GM18502 (cell line): ENCODE results near the gene ANKRD27.
"Not testable (repeated sequence)": the region's sequence is repeated elsewhere in the genome, so short reads cannot be mapped to it uniquely, and the experiment has no call there.

Experiments
- ATAC-seq: cut with Tn5 transposase; IDR thresholded peaks from one replicate; pipeline ENCODE4 v1.9.1; 2021; ENCODE audit warnings: mild to moderate bottlenecking; ENCODE audit not compliant: unreplicated experiment, poor library complexity

Gene ANKRD27

DNA sequence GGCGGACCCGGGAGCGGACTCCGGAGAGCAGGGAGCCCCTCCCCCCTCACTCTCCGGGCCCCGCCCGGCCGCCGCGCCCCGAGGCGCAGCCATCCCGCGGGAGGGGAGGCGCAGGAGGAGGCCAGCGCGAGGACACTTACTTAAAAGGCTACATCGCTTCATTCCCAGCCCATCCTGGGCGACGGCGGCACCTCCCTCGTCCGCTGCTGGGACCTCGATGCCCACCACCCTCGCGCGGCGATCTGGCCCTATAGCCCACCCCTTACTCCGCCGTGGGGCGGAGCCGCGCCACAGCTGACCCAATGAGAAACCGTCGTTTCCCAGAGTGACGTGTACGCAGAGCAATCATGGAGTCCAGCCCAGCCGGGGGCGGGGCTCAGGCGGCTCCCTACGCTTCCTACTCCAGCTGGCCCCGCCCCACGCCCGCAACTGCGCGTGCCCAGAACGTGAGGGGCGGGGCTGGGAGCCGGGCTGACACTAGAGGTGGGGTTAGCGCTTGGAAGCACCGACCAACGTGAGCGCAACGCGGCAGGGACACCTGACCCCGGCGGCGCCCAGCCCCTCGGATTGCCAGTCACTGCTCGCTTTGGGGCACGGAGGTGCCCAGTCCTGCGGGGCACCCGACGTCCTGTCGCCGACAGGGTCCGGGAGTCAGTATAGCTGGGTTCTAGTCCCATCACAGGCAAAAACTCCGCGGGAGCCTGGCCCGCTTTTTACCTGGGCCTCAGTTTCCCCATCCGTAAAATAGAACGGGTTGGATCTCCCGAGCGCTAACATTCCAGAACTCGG is at the start of gene ANKRD27:
ANKRD27 (minus strand) TSS at position 250 of the 789 bp plus-strand sequence. CDS start 16,165 bp downstream, outside the sequence.
- peak; percentile 98 for ATAC-seq

- no peak for ATAC-seq
These were observed 45.9 kb upstream of the ANKRD27 start for GRCh38 chr19:32720936-32721250.

GRCh38 chr19:32720216-32720935 is 45.4 kb upstream of the ANKRD27 start:
- no peak for ATAC-seq

GRCh38 chr19:32719611-32720059 is 44.7 kb upstream of the ANKRD27 start, which contains the start of gene TDRD12:
Gene TDRD12 (plus strand): TSS chr19:32719767. CDS start chr19:32720073, 306 bp downstream.
- no peak for ATAC-seq

DNA sequence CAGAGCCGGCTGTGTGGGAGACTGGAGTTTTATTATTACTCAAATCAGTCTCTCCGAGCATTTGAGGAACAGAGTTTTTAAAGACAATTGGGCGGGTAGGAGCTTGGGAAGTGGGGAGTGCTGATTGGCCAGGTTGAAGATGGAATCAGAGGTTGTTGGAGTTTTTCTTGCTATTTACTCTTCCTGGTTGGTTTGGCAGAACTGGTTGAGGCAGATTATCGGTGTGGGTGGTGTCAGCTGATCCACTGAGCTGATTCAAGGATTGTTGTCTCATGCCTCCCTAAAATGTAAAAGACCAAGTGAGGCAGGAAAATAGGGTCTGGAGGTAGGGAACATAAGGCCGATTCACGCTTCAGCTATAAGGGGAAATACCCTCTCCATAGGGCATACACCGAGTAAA is 43.3 kb upstream of the ANKRD27 start:
- ATAC-seq, result no peak

- no peak for ATAC-seq
These were observed 42.5 kb upstream of the ANKRD27 start for GRCh38 chr19:32717496-32717895.

DNA sequence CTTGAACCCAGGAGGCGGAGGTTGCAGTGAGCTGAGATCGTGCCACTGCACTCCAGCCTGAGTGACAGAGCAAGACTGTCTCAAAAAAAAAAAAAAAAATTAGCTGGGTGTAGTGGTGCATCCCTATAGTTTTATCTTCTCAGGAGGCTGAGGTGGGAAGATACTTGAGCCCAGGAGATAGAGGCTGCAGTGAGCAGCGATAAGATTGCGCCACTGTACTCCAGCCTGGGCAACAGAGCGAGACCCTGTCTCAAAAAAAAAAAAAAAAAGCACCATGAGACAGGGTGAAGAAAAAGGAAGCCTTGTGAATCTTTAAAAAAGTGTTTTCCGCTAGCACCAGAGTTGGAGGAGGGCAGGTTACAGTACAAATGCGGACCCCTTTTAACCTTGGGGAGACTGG is 41.2 kb upstream of the ANKRD27 start:
- not testable (repeated sequence) for ATAC-seq

GRCh38 chr19:32711747-32712146 is 36.8 kb upstream of the ANKRD27 start:
- ATAC-seq, result no peak

DNA sequence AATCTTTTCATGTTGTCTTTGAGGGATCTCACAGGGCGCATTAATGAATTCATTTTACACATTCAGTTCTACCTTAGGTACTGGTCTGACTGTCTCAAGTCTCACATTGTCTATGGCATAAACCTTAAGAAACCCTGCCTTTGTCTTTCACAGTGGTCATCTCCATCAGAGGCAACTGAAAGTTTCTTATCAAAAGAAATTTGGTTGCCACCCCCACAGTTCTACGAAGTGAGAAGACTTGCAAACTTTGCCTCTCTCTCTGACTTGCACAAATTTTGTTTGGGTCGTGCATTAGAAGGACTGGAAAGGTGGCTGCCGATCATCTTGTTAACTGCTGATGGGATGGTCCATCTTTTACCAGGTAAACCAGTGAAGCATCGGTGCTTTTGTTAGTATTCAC is 34.1 kb upstream of the ANKRD27 start:
- ATAC-seq, result no peak

DNA sequence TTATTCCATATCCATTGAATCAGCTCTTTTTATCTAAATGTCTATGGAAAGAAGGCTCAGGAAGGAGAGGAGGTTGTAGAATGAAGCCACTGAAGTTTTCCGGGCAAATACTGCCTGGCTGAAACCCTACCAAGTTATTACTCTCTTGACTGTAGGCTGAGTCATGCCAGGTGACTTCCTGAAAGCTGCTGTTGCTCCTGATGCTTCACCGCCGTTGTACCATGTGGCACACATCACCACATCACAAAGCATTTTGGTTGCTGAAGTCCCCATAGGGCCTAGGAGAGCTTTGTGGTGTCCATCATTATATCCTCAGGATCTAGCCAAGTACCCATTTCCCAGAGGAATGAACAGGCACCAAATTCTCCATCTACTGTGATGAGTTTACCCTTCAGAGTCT is 33.5 kb upstream of the ANKRD27 start:
- no peak for ATAC-seq

GRCh38 chr19:32704006-32704405 is 29.0 kb upstream of the ANKRD27 start:
- not testable (repeated sequence) for ATAC-seq

- ATAC-seq, result no peak
These were observed 27.0 kb upstream of the ANKRD27 start for GRCh38 chr19:32702010-32702409.

DNA sequence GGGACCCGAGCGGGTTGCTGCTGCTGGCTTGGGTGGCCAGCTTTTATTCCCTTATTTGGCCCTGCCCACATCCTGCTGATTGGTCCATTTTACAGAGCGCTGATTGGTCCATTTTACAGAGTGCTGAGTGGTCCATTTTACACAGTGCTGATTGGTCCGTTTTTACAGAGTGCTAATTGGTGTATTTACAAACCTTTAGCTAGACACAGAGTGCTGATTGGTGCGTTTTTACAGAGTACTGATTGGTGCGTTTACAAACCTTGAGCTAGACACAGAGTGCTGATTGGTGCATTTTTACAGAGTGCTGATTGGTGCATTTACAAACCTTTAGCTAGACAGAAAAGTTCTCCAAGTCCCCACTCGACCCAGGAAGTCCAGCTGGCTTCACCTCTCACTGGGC is 25.1 kb upstream of the ANKRD27 start:
- not testable (repeated sequence) for ATAC-seq

DNA sequence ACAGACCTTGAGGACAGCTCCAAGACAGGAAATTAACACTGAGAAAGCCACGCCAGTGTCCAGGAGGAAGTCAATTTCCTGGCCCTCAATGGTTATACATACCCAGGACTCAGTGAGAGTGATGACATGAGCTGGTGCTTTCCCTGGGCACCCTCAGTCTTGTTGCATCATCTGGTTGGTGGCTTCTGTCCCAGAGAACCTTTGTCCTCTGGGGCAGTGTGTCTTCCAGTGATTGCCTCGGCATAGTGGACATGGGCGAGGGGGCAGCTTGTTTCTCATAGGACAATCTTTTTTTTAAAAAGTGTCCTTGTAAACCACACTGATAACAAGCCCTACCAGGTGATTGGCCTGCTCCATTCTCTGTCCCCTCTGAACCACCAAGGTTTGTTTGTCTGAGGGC is 21.8 kb upstream of the ANKRD27 start:
- not testable (repeated sequence) for ATAC-seq

DNA sequence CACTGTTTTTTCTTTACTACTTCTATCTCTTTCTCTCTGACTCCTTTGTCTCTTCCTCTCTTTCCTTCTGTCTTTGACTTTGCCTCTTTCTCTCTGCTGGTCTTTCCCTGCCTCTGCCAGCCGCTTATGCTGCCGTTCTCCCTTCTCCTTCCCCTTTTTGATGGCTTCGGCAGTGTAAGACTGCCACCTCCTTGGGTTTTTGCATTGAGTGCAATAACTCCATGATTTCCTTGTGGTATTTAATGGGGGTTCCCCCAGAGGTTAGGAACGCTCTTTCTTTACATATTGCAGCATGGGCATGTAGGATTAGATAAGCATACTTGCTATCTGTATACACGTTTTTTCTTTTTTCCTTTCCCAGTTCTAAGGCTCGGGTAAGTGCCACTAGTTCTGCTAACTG is 20.5 kb upstream of the ANKRD27 start:
- not testable (repeated sequence) for ATAC-seq

GRCh38 chr19:32694851-32695250 is 19.9 kb upstream of the ANKRD27 start:
- ATAC-seq, result not testable (repeated sequence)

- ATAC-seq, result not testable (repeated sequence)
These were observed 19.3 kb upstream of the ANKRD27 start for GRCh38 chr19:32694316-32694715.

GRCh38 chr19:32693151-32694108 is 18.4 kb upstream of the ANKRD27 start:
- not testable (repeated sequence) for ATAC-seq

GRCh38 chr19:32692727-32693061 is 17.7 kb upstream of the ANKRD27 start:
- ATAC-seq, result no peak

DNA sequence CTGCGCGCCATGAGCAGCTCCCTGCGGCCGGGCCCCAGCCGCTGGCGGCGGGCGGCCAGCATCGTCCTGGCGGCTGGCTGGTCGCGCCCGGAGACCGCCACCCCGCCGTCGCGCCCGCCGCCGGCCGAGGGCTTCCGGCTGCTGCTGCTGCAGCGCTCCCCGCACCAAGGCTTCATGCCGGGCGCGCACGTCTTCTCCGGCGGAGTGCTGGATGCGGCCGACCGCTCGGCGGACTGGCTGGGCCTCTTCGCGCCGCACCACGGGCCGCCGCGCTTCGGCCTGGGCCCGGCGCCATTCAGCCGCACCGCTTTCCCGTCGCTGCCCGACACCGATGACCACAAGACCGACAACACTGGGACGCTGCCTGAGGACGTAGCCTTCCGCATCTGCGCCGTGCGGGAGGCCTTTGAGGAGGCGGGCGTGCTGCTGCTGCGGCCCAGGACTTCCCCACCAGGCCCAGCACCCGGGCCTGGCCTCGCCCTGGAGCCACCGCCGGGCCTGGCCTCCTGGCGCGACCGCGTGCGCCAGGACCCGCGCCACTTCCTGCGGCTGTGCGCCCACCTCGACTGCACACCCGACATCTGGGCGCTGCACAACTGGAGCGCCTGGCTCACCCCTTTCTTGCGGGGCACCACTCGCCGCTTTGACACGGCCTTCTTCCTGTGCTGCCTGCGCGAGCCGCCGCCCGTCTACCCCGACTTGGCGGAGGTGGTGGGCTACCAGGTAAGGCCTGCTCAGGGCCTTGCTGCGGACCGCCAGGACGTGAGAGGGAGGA is 17.2 kb upstream of the ANKRD27 start:
- ATAC-seq, result peak; percentile 63
